Measurements from ENCODE around the gene NPB. TPM values are rescaled to one million over a fixed set of nuclear protein-coding genes. Genes with fewer than 3 reads are reported as not detected.
A peak's percentile ranks its signal among the peaks of the same experiment; 100 is the strongest.

Gene NPB
- total and polyA plus RNA-seq, 11 donors: 0.13 to 1.2 (median 0.50) TPM; not detected in 1

GRCh38 chr17:81934850-81935708 is 33.0 kb downstream of the NPB start:
- WGBS, 4 donors: 94 to 95% (median 95%) methylated on average over 30 to 38 of the region's 38 CpGs
- H3K4me1 ChIP-seq: peaks cover 0 to 32% (median 15%) of the 10 kb centered on the region in 12 donors
- no peak for ATAC-seq
- peaks cover 0 to 4% (median 0%) of the 10 kb centered on the region in 9 donors for H3K27me3 ChIP-seq
- TF ChIP-seq, protein P1, sequence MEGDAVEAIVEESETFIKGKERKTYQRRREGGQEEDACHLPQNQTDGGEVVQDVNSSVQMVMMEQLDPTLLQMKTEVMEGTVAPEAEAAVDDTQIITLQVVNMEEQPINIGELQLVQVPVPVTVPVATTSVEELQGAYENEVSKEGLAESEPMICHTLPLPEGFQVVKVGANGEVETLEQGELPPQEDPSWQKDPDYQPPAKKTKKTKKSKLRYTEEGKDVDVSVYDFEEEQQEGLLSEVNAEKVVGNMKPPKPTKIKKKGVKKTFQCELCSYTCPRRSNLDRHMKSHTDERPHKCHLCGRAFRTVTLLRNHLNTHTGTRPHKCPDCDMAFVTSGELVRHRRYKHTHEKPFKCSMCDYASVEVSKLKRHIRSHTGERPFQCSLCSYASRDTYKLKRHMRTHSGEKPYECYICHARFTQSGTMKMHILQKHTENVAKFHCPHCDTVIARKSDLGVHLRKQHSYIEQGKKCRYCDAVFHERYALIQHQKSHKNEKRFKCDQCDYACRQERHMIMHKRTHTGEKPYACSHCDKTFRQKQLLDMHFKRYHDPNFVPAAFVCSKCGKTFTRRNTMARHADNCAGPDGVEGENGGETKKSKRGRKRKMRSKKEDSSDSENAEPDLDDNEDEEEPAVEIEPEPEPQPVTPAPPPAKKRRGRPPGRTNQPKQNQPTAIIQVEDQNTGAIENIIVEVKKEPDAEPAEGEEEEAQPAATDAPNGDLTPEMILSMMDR (IDR thresholded peaks at IDR 0.05): no peak
- TF ChIP-seq POLR2A (IDR thresholded peaks at IDR 0.05): no peak
- no peaks in the 10 kb centered on the region for H3K9me3 ChIP-seq
- H3K4me3 ChIP-seq: no peak overlapping the region
- no peak overlapping the region for H3K27ac ChIP-seq
- intact Hi-C loops (cut with DNase I): no loop called here
- DNase-seq: peak in 1 of 5 donors; percentile 30
- H3K36me3 ChIP-seq: no peaks in the 10 kb centered on the region

- TF ChIP-seq, protein P1 (IDR thresholded peaks at IDR 0.05): no peak
- TF ChIP-seq POLR2A (IDR thresholded peaks at IDR 0.05): no peak
- Histone ChIP-seq H3K27ac (no peak overlapping the region), H3K9me3 (no peaks in the 10 kb centered on the region), H3K36me3 (no peaks in the 10 kb centered on the region), H3K4me3 (no peak overlapping the region), H3K27me3 (peaks cover 0 to 4% (median 0%) of the 10 kb centered on the region in 9 donors), H3K4me1 (peaks cover 0 to 38% (median 18%) of the 10 kb centered on the region in 12 donors)
- intact Hi-C loops (cut with DNase I): no loop called here
- DNase-seq (no peak), ATAC-seq (no peak)
- 89 to 100% (median 93%) methylated on average over 3 to 6 of the region's 6 CpGs for WGBS, 4 donors
Observed at GRCh38 chr17:81935709-81936084, 33.7 kb downstream of the NPB start.

- Histone ChIP-seq H3K4me1 (peaks cover 0 to 50% (median 27%) of the 10 kb centered on the region in 12 donors), H3K36me3 (no peaks in the 10 kb centered on the region), H3K27me3 (peaks cover 0 to 9% (median 0%) of the 10 kb centered on the region in 9 donors), H3K4me3 (no peak overlapping the region), H3K9me3 (no peaks in the 10 kb centered on the region), H3K27ac (peak overlapping the region in 3 of 12 donors; percentile 77 to 87 (median 83))
- no peak for ATAC-seq
- DNase-seq: peak in 1 of 5 donors; percentile 26
- 61 to 68% (median 67%) methylated on average over 5 to 15 of the region's 15 CpGs for WGBS, 4 donors
- intact Hi-C loops (cut with DNase I): no loop called here
- no peak for TF ChIP-seq POLR2A (IDR thresholded peaks at IDR 0.05)
- TF ChIP-seq, protein P1 (IDR thresholded peaks at IDR 0.05): no peak
Observed at GRCh38 chr17:81939218-81939617, 37.2 kb downstream of the NPB start.

- intact Hi-C loops (cut with DNase I): no loop called here
- Histone ChIP-seq H3K9me3 (no peaks in the 10 kb centered on the region), H3K4me3 (peak overlapping the region in 6 of 12 donors; percentile 6 to 28 (median 17)), H3K27me3 (peaks cover 0 to 10% (median 0%) of the 10 kb centered on the region in 9 donors), H3K27ac (peak overlapping the region in 10 of 12 donors; percentile 27 to 92 (median 77)), H3K4me1 (peaks cover 0 to 50% (median 27%) of the 10 kb centered on the region in 12 donors), H3K36me3 (no peaks in the 10 kb centered on the region)
- DNase-seq (peak; percentile 67 to 86 (median 74)), ATAC-seq (peak; percentile 9 to 55 (median 28))
- TF ChIP-seq POLR2A (IDR thresholded peaks at IDR 0.05): no peak
- TF ChIP-seq, protein P1 (IDR thresholded peaks at IDR 0.05): no peak
- WGBS, 4 donors: 37 to 52% (median 44%) methylated on average over 7 to 21 of the region's 21 CpGs
Observed at GRCh38 chr17:81939881-81940385, 37.9 kb downstream of the NPB start.

Measured in heart left ventricle (tissue), 16 donors.